NOMO-1 treated with dmso at 0.1 percent for 144 hours (cell line): ENCODE measurements around the gene LYSMD3.
"Not testable (repeated sequence)": the region's sequence is repeated elsewhere in the genome, so short reads cannot be mapped to it uniquely, and the experiment has no call there.

Source experiments
- DNase-seq: peaks from one replicate; lab custom pipeline; 2025; ENCODE audit not compliant: unreplicated experiment; lab: John Stamatoyannopoulos, UW

LYSMD3 gene

DNA sequence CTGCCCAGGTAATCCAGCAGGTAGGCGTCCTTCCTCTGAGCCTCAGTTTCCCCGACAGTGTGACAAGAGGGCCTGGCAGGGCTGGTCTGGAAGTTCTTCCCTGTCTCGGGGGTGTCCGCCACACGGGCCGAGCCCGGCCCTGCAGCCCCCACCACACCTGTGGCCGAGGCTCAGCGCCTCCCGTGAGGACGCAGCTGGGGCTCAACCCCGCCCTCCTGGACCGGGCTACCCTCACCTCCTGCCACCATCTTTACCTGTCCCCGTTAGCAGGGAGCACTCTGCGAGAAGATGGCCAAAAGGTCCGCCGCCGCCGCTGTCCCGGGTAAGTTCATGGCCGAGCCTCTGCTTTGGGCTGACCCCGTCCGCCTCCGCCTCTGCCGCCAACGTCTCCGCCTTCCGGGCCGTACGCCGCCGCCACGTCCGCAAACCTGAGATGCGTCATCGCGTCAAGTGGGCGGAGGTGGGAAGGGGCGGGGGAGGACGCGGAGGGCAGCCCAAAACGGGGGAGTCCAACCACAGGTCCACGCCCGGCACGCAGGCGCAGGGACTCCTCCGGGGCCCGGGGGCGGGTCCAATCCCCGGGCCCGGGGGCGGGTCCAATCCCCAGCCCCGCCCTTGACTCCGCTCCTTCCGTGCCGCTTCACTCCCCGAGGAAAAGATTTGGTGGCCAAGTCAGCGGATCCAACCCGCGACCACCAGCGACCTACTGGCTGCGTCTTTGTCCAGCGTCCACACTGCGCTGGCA lies at the start of gene LYSMD3:
LYSMD3 (minus strand) TSS at position 391 of the 745 bp plus-strand sequence. CDS start 4,295 bp downstream, outside the sequence.
- DNase-seq, result peak; percentile 94

DNA sequence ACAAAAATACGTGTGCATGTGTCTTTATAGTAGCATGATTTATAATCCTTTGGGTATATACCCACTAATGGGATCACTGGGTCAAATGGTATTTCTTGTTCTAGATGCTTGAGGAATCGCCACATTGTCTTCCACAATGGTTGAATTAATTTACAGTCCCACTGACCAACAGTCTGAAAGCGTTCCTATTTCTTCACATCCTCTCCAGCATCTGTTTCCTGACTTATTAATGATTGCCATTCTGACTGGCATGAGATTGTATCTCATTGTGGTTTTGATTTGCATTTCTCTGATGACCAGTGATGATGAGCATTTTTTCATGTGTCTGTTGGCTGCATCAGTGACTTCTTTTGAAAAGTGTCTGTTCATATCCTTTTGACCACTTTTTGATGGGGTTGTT lies 47.2 kb upstream of the LYSMD3 start:
- DNase-seq, result not testable (repeated sequence)

DNA sequence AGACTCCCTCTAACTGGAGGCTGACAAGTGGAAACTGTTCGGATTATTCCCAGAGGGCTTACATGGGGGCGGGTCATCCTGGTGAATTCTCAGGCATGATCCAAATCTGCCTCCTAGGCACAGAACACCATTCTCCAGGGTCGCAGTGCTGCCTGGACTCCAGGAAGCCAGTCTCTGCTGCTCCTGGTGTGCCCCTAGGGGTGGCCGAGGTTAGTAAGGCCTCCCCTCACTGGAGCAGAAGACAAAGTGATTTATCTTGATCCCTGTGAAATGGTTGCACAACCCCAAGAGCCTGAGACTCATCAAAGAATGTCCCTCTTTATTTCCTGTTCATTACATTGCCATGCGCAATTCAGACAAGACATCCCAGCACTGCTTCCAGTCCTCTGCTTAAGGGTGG lies 46.3 kb upstream of the LYSMD3 start:
- DNase-seq, result no peak

DNA sequence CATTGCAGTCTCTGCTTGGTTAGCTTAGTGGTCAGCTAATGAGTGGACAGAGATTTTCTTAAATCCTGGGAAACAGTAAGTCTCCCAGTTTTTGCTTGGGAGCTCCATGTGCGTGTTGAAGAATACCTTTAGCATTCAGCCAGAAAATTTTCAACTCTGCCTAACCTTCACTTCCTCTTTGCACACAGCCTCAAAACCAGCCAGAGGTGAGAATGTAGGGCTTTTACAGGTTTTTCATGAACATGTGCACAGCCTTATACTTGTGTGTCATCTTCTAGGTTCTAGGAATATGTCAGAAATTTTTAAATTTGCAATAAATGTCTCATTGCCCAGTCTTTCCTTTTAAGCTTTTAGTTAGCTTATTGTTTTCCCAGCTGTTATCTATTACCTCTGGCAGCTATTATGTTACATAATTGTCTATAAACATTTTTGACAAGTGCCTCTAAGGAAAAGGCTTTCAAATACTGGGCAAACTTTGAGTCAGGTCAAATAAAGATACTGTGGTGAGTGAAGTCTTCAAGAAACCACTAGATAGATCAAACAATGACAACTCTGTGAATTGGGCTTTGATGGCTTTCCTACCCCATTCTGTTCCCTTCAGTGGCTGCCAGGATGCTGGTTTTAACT lies 41.9 kb upstream of the LYSMD3 start:
- DNase-seq, result no peak

DNA sequence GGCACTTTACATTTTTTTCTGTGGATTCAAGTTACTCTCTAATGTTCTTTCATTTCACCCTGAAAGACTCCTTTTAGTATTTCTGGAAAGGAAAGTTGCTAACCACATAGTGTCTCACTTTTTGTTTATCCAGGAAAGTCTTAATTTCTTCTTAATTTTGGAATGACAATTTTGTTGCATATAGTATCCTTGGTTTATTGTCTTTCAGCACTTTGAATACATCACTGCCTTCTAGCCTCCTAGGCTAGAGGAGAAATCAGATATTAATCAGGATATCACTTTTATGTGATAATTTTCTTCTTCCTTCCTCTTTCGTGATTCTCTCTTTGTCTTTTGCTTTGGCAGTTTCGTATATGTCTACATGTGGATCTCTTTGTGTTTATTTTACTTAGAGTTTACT lies 40.6 kb upstream of the LYSMD3 start:
- DNase-seq, result no peak

DNA sequence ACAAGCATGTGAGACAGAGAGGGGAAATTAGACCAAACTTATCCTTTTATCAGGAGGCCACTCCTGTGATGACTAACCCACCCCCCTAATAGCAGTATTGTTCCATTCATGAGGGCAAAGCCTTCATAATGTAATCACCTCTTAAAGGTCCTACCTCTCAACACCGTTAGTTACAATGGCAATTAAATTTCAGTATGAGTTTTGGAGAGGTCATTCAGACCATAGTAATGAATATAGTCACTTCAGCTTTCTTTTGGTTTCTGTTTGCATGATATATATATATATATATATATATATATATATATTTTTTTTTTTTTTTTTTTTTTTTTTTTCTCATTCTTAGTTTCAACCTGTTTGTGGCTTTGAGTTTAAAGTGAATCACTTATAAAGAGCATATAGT lies 39.7 kb upstream of the LYSMD3 start:
- DNase-seq, result no peak

DNA sequence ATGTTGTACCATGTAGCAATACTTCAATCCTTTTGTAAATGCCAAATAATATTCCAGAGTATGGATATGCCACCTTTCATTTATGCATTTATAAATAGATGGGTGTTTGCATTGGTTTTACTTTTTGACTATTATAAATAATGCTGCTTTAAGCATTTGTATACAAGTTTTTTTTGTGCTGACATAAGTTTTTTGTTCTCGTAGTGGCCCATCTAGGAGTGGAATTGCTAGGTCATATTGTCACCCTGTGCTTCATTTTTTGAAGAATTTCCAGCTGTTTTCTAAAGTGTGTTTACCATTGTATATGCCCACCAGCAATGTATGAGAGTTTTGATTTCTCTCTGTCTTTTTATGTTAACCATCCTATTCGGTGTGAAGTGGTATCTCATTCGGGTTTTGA lies 36.1 kb upstream of the LYSMD3 start:
- DNase-seq, result no peak

DNA sequence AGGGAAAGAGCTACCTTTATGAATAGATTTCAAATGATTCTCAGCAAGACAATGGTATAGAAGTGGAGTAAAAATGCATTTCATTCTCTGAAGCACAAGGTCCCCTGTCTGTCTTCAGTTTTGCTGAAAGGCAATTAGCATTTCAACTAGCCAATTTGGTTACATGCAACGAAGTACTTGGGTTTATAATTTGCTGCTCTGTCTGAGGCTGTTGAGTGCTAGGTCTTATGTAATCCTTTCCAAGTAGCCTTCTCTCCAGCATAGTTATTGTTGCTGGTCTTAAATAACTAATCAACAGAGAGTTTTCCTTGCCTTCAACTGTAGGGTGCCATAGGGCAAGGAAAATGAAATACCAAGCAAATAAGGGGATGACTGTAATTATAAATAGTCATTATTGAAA lies 33.7 kb upstream of the LYSMD3 start:
- DNase-seq, result no peak

DNA sequence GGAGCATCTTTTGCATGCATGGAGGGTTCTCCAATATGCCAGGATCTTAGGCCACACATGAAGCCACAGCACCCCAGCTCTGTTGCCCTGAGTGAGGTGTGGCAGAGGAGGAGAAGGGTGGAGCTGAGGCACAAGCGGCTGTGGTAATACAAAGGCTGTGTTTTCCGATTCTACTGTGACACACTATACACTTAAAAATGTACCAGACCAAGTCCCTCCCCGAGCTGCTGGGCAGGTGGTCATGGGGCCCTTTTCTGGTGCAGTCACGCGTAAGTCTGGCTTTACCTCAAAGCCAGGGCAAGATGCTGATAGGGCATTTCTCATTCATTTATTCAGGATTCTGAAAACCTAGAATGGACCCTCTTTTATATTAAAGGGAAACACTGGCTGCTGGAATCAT lies 33.0 kb upstream of the LYSMD3 start:
- no peak for DNase-seq

DNA sequence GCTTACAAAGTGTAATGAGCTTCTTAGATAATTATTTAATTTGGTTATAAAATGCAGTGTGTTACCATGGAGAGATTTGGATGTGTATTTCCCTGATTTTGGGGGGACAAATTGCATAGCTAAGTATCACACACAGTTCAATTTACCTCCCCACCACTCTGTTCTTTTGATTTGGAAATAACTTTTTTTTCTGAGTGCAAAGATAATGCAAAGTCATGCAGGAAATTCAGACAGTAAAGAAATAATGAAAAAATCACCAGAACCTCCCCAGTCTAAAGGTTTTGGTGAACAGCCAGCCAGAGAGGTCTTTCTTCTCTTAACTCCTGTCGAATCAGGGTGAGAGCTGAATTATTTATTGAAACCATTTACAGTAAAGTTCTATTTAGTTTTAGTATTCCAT lies 32.4 kb upstream of the LYSMD3 start:
- DNase-seq, result no peak

DNA sequence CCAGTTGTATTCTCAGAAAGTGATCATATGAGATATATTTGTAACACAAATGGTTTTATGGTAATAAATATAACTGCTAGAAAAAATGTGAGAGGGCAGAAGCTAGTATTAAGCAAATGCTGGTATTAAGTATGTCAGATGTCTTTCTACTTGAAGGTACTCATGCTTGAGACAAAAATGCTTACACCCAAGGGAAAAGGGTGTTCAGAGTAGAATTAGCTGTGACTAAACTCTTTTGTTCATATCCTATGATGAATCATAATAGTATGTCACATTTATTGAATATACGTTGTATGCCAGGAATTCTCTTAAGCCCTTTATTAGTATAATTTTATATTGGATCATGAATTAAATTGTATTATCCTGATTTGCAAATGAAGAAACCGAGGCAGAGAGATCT lies 31.4 kb upstream of the LYSMD3 start:
- DNase-seq, result no peak

DNA sequence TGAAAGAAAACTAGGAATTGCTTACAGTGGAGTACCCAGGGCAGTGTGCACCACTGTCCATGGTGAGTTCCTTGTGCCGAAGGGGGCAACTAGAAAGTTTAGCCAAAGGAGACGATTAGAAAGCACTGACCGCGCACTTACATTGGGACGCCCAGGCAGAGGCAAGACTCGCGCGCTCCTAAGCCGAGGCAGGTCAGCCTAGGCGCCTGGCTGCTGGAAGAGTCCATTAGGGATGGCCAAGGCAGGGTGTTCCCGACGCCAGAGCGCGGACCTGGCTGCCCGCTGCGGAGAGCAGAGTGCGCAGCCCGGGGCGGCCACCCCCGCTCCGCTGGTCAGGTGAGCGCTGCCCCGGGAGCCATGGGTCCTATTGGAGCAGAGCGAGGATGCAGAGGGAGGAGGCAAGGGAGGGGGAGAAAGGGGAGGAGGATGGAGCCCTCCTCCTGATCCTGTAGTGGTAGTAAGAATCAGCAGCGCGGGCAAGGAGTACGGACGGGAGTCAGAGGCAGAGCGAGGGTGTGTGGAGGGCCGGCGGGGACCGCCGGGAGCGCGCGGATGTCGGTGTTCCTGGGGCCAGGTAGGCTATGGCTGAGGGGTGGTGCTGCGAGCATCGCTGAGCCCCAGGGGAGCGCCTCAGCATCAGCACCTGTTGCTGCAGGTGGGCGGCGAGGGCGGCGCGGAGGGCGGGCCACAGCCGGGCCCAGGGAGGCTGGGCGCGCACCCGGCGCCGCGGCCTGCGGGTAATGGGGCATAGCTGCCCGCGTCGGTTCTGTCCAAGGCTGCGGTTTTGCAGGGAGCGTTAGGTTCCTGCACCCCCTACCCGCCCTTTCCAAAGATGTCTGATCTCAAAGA lies 29.2 kb upstream of the LYSMD3 start, which contains the start of gene ADGRV1:
ADGRV1 (plus strand) TSS at position 454 of the 849 bp plus-strand sequence; CDS start at position 553, 99 bp downstream.
- no peak for DNase-seq

DNA sequence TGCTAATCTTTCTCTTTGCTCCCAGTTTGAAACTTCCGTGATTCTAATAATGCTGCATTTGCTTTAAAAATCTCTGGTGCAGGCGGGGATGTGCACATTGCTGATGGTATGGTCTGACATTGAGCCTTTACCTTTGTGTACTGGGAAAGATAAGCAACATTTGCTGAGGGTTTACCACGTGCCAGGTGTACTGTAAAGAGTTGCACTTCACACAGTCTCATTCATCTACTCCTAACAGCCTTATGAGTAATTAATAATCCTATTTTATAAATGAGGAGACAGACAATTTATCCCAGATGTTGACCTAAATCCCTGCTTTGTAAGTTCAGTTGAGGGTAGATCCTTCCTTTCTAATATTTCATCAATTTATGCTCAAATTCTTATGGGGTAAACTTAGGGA lies 28.5 kb upstream of the LYSMD3 start:
- no peak for DNase-seq

DNA sequence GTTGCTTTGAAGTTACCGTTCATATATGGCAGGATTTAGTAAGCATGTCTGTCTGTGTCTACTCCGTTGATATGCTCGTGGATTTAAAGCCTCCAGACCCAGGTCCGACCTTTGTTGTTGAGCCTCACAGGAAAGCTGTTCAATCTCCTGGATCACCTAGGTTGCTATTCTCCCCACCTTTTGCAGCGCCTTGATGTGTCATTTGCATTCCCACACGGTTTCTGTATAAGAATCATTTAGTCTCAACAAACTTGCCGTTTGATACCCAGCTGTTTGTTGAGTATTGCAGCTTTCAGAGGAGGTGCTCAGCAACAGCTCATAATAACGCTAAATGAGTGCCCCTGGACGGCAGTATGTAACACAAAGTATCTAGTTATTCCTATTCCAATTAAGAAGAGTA lies 28.0 kb upstream of the LYSMD3 start:
- DNase-seq, result no peak

DNA sequence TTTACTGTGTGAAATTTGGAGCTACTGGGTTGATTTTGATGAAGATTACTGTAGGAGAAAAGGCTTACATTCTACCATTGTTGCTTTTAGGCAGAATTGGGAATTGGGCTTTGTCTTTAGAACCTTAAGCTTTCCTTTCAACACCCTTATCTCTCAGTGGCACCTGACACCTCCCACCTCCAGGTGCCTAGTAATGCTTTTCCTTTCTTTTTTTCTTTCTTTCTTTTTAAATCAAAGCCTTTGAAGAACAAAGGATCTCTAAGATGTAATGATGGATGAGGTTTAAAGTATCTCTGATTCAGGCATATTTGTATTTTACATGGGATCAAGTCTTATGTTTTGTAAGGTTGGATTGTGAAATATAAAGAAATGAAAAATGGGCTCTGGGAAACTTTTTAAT lies 26.3 kb upstream of the LYSMD3 start:
- no peak for DNase-seq

DNA sequence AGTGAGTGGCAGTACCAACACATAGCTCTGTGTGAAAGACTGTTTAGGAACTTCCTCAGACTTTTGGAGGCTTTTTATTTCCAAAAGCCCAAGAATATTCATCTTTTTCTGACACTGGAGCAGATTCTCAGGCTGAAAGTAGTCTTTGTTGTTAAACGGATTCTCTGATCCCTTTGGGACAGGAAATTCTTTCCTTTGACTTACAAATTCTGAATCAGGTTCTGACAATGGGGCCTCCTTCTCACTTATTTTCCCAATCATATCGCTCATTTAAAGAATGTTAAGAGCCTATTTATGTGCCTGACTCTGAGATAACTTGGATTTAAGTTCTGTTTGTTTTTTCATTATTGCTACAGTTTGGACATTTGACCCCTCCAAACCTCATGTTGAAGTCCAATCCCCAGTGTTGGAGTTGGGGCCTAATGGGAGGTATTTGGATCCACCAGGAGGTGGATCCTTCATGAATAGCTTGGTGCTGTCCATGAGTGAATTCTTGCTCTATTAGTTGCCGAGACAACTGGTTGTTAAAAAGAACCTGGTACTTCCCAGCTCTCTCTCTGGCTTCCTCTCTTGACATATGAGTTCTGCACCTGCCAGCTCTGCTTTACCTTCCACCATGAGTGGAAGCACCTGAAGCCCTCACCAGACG lies 25.1 kb upstream of the LYSMD3 start:
- DNase-seq, result no peak

DNA sequence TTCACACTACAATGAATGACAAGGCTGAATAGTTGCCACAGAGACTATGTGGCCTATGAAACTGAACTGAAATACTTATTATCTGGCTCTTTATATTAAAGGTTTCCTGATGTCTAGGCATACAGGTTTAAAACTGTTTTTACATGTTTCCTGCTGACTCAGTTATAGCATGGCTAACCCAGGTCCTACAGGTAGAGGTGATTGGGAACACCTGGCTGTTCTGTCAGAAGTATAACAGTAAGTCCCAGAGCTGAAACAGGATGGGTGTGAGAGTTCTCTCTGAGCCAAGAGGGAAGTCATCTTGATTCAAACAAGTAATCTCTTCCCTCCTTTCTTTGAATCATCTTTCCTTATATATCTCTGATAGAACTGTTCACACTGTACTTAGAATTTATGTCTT lies 24.3 kb upstream of the LYSMD3 start:
- DNase-seq, result no peak

DNA sequence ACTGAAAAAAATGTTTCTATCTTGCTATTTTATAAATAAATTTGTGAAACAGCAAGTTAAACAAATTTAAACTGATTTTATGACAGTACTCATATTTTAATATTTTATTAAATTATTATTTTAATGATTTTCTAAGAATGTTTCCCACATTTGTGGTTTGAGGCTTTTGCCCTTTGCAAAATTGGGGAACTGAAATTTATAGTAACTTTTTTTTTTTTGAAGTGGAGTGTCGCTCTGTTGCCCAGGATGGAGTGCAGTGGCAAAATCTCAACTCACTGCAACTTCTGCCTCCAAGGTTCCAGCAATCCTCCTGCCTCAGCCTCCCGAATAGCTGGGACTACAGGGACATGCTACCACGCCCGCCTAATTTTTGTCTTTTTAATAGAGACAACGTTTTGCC lies 22.0 kb upstream of the LYSMD3 start:
- DNase-seq, result peak; percentile 4

DNA sequence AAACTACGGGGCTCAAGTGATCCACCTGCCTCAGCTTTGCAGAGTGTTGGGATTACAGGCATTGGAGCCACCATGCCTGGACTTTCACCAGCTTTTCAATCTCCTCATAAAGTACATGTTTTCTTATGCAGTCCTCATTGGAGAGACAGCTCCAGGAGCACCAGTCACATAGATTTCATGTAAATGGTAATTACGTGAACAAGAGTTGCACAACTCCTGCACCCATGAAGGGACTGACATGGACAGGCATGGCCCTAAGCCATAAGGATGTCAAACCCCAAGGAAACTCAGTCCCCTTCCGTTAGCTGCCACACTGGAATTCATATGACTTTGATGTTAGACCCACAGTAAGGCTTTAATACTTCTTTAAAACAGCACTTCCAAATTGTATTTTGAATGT lies 21.6 kb upstream of the LYSMD3 start:
- DNase-seq, result peak; percentile 0

DNA sequence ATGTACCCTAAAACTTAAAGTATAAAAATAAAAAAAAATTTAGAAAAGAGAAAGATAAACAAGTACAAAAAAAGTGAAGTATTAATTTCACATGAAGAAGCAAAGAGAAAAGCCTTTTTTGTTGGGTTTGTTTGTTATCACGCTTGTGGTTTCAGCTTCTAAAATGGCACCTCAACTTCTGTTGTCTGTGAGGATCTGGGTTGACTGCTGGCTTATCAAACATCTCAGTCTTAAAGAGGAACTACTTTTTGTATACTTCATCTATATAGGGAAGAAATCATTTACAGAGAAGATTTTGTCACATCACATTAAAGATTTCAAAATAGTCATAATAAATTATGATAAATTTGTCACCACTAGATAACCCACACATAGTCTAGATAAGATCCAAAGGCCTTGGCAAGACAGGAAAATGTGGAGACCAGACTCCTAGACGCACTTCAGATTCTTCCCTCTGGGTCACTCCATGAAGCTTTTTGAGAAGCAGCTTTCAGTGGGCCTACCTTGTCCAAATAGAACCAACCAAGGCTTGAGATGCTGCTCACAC lies 20.4 kb upstream of the LYSMD3 start:
- DNase-seq, result peak; percentile 2

DNA sequence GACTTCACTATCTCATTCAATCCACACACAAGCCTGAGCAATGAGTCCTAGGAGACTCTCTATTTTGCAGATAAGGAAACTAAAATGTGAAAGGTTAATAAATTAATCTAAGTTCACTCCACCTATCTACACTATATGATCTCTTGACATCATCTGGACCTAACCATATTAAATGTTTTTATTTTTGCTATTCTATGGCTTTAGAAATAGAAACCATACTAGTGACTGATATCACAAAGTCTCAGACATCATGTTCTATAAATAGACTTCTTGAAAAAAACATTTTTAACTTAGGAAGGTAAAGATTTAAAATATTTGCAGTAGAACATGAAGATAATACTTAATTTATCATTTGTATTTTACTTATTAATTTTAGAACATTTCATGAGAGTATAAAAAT lies 19.8 kb upstream of the LYSMD3 start:
- no peak for DNase-seq
